Measurements from ENCODE around the gene SLC25A42.

DNA sequence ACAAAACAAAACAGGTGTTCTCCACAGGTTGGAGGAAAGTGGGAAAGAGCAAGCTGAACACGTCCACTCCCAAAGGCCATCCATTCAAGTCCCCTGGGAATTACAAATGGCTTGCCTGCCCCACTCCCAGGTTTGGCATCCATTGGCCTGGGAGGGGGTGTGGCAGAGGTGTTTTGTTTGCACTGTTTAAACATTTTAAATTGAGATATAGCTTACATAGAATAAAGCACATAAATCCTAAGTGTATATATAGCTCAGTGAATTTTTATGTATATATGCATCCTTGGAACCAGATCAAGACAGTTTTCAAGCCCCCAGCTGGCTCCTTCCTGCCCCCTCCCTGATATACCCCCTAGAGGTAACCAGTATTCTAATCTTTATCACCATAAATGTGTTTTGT is 12.7 kb downstream of the SLC25A42 start:
- TF ChIP-seq, protein P1, sequence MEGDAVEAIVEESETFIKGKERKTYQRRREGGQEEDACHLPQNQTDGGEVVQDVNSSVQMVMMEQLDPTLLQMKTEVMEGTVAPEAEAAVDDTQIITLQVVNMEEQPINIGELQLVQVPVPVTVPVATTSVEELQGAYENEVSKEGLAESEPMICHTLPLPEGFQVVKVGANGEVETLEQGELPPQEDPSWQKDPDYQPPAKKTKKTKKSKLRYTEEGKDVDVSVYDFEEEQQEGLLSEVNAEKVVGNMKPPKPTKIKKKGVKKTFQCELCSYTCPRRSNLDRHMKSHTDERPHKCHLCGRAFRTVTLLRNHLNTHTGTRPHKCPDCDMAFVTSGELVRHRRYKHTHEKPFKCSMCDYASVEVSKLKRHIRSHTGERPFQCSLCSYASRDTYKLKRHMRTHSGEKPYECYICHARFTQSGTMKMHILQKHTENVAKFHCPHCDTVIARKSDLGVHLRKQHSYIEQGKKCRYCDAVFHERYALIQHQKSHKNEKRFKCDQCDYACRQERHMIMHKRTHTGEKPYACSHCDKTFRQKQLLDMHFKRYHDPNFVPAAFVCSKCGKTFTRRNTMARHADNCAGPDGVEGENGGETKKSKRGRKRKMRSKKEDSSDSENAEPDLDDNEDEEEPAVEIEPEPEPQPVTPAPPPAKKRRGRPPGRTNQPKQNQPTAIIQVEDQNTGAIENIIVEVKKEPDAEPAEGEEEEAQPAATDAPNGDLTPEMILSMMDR (conservative IDR thresholded peaks at IDR 0.05; ENCODE audit: low read depth, low read length), result no peak
- no peak for TF ChIP-seq EZH2 (IDR thresholded peaks at IDR 0.05; ENCODE audit: borderline replicate concordance, low read depth, low read length, poor library complexity, severe bottlenecking)

Data from A673 (cell line).